ENCODE results near the gene SYNC.
"Not testable (repeated sequence)": the region's sequence is repeated elsewhere in the genome, so short reads cannot be mapped to it uniquely, and the experiment has no call there.

SYNC gene

DNA sequence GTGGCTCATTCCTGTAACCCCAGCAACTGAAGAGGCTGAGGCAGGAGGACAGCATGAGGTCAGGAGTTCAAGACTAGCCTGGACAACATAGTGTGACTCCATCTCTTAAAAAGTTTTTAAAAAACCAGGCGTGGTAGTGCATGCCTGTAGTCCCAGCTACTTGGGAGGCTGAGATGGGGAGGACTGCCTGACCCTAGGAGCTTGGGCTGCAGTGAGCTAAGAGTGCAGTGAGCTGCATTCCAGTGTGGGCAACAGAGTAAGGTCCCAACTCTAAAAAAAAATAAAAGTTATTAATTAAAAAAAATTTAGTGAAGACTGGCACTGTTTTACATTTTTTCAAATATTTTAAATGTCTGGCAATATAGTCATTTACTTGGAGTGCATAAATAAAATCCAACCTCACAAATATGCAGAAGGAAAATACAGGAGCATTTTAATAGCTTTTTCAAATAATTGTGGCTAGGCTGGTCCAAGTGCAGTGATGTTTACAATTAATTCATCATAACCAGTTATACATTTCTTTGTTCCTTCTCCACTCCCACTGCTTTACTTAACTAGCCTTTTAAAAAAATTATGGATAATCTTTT, 63.0 kb downstream of the SYNC start:
- DNase-seq, result no peak

DNA sequence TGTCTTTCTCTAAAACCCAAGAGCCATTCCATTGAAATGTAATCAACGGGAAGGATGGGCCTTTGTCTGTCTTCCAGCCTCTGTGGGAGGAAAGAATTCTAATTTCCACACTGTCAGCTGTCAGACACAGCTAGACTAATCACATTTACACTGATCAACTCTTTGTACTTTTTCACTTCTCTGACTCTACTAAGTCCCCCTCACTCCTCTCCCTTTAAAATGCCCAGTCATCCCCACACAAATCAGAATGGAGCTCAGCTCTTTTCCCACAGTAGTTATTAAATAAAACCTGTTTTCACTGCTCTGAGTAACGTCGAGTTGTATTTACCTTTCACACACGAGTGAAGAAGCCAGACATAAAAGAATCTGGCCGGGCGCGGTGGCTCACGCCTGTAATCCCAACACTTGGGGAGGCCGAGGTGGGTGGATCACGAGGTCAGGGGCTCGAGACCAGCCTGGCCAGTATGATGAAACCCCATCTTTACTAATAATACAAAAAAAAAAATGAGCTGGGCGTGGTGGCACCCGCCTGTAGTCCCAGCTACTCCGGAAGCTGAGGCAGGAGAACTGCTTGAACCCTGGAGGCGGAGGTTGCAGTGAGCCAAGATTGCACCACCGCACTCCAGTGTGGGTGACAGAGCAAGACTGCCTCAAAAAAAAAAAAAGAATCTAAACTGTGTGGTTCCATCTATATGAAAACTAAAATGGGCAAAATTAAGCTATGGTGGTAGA, 65.5 kb downstream of the SYNC start:
- no peak for DNase-seq

DNA sequence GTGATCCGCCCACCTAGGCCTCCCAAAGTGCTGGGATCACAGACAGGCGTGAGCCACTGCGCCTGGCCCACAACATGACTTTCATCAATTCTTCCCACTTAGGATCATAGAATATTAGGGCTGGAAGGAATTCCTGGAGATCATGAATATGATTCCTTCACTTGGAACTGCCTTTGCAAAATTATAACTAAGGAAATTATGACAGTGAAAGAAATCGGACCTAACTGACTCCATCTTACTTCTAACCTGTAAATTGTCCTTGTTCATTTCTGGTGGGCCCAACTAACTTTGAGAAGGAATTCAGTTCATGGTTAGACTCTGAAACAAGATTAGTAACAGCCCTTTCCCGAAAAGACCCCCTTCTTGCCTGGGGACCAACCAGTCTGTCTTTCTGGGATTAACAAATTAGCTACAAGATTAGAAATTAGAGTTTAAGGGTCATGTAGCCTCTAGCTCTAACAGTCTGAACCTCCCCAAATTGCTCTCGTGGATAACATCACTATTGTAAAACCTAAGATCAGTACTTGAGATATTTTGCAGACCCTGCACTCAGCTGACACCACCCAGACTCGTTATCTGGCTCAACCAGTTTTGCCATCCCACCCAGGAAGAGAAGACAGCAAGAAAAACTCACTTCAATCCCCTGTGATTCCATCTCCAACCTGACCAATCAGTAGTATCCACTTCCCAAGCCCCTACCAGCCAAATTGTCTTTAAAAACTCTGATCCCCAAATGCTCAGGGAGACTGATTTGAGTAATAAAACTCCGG, 66.9 kb downstream of the SYNC start:
- no peak for DNase-seq

DNA sequence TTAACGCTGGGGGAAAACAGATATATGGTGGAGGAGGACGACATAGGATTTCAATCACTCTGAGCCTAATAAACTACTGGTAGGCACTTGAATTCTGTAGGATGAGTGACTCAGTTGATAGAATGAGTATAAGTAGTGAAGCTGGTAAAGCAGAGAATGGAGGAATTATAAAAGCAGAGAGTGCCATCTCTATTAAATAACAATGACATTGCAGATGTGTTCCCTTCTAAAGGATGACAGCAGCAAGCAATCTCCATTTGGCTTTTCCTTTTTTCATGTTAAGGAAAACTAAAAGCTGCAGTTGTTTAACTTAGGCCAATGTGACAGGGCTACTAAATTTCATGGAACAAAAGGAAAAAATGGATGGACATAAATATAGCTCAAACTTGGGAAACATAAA, 69.7 kb downstream of the SYNC start:
- no peak for DNase-seq

DNA sequence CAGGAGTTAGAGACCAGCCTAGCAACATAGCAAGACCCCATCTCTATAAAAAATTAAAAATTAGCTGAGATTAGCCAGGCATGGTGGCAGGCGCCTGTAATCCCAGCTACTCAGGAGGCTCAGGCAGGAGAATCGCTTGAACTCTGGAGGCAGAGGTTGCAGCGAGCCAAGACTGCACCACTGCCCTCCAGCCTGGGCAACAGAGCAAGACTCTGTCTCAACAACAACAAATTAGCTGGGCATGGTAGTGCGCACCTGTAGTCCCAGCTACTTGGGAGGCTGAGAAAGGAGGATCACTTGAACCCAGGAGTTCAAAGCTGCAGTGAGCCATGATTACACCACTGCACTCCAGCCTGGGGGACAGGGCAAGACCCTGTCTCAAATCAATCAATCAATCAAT, 72.4 kb downstream of the SYNC start:
- DNase-seq, result not testable (repeated sequence)
